ENCODE measurements around the gene ANKRD22.

Gene ANKRD22

GRCh38 chr10:88803641-88804040, 48.0 kb downstream of the ANKRD22 start:
- H3K27ac ChIP-seq = no peak overlapping the region
- DNase-seq (ENCODE audit: low read depth, low spot score) = no peak

GRCh38 chr10:88802523-88803285, 48.9 kb downstream of the ANKRD22 start, which contains the start of gene LIPM:
LIPM (plus strand) TSS chr10:88802730; CDS start chr10:88802897, 167 bp downstream.
- no peak within 1 kb of the TSS for H3K27ac ChIP-seq
- DNase-seq (ENCODE audit: low read depth, low spot score) = no peak

- no peak overlapping the region for H3K27ac ChIP-seq
- no peak for DNase-seq (ENCODE audit: low read depth, low spot score)
Observed at GRCh38 chr10:88800152-88801125, 51.2 kb downstream of the ANKRD22 start.

GRCh38 chr10:88794731-88795130, 56.9 kb downstream of the ANKRD22 start:
- DNase-seq (ENCODE audit: low read depth, low spot score) = no peak
- no peak overlapping the region for H3K27ac ChIP-seq

- H3K27ac ChIP-seq = no peak overlapping the region
- no peak for DNase-seq (ENCODE audit: low read depth, low spot score)
Observed at GRCh38 chr10:88793712-88794299, 57.8 kb downstream of the ANKRD22 start.

GRCh38 chr10:88792661-88793060, 59.0 kb downstream of the ANKRD22 start:
- no peak overlapping the region for H3K27ac ChIP-seq
- no peak for DNase-seq (ENCODE audit: low read depth, low spot score)

GRCh38 chr10:88791924-88792323, 59.7 kb downstream of the ANKRD22 start:
- no peak overlapping the region for H3K27ac ChIP-seq
- no peak for DNase-seq (ENCODE audit: low read depth, low spot score)

- no peak for DNase-seq (ENCODE audit: low read depth, low spot score)
- H3K27ac ChIP-seq = no peak overlapping the region
Observed at GRCh38 chr10:88788924-88789323, 62.7 kb downstream of the ANKRD22 start.

GRCh38 chr10:88787463-88787862, 64.2 kb downstream of the ANKRD22 start:
- no peak overlapping the region for H3K27ac ChIP-seq
- no peak for DNase-seq (ENCODE audit: low read depth, low spot score)

GRCh38 chr10:88786032-88786770, 65.4 kb downstream of the ANKRD22 start:
- no peak for DNase-seq (ENCODE audit: low read depth, low spot score)
- no peak overlapping the region for H3K27ac ChIP-seq

GRCh38 chr10:88783724-88784123, 67.9 kb downstream of the ANKRD22 start:
- no peak overlapping the region for H3K27ac ChIP-seq
- DNase-seq (ENCODE audit: low read depth, low spot score) = no peak

- no peak for DNase-seq (ENCODE audit: low read depth, low spot score)
- no peak overlapping the region for H3K27ac ChIP-seq
Observed at GRCh38 chr10:88782222-88782621, 69.4 kb downstream of the ANKRD22 start.

- DNase-seq (ENCODE audit: low read depth, low spot score) = no peak
- no peak overlapping the region for H3K27ac ChIP-seq
Observed at GRCh38 chr10:88781206-88781605, 70.4 kb downstream of the ANKRD22 start.

Measured in epithelial cell of prostate (primary cell).